NCI-H226 (cell line): ENCODE measurements around the gene DLX3.

Experiments
- DNase-seq: peaks from one replicate; pipeline ENCODE4 v3.0.0-alpha.2; 2015

DLX3 gene

DNA sequence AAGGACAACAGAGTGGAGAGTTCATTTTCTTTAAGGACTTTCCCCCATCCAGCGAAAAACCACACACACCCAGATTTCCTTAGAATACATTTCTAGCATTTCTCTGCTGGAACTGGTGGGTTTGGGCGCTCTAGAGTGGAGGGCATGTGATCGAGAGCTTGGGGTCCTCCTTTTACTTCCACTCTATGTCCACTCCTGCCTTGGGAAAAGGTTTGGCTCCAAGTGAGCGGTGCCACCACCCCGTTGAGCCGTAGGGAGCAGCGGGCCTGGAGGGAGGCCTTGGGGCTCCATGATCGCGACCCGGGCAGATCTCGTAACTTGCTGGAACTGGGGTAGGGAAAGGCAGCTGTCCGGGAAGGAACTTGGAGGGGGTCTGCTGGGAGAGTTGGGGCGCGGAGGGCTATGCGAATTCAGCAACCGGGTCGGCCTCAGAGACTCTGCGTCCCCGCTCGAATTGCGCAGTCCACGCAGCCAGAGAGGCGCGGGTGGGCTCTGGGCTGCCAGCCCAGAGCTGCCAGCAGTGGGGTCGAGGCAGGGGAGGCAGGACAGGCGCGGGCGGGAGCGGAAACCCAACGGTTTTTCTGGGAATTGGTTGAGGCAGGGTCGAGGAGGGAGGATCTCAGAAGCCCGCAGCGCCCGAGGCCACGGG, 23.7 kb downstream of the DLX3 start:
- no peak for DNase-seq

DNA sequence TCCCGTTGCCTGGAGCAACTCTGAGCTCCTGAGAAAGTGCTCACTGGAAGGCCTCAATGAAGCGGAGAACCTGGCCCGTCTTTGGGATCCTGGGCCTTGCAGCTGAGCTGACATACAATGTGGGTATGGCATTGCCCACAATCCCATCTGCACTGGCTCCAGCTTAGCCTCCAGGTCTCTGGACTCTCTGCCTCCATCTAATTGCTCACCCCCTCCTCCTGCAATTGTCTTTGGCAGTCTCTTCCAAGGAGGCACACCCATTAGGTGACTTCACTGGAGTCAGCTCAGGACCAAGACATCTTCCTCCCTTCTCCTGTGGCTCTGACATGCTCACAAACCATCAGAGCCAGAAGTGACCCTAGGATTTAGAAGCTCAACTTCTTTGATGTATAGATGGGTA, 24.5 kb downstream of the DLX3 start:
- DNase-seq, result no peak

GRCh38 chr17:49969795-49970389, 25.1 kb downstream of the DLX3 start:
- DNase-seq, result no peak

- DNase-seq, result peak; percentile 72
Measured at GRCh38 chr17:49969134-49969759, 25.8 kb downstream of the DLX3 start, which contains the start of gene DLX4. TSS of gene DLX4 (plus strand) at chr17:49969190. CDS start at chr17:49969469, 279 bp downstream.

DNA sequence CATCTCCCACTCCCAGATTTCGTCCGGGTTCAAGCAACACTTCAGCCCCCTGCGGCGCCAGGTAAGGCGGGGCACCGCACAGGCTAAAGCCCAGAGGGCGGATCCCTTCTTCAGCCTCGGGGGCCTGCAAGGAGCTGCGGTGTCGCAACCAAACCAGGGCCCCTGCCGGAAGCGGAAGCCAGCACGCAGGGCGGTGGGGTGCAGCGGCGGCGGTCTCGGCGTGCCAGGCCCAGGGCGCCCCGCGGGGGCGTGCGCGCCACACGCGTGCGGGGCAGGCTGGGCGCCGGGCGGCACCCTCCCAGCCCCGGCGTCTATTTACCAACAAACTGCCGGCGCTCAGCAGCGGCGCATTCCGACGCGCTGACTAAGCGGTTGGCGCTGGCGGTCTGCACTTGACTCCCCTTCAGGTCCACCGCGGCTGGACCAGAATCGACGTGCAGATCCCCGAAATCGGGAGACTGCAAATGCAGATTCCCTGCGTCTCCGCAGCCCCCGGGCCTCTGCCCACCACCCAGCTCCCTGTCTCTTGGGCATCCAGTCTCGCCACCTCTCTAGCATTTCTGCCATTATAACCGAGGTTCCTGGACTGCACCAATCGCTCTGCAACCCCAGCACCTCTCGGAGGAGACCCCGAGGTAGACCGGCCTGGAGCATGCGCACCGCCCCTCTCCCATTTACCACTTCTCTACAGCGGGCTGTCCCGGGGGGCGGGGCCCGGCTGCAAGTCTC, 26.5 kb downstream of the DLX3 start:
- peak; percentile 95 for DNase-seq

GRCh38 chr17:49967621-49968404, 27.2 kb downstream of the DLX3 start:
- no peak for DNase-seq

DNA sequence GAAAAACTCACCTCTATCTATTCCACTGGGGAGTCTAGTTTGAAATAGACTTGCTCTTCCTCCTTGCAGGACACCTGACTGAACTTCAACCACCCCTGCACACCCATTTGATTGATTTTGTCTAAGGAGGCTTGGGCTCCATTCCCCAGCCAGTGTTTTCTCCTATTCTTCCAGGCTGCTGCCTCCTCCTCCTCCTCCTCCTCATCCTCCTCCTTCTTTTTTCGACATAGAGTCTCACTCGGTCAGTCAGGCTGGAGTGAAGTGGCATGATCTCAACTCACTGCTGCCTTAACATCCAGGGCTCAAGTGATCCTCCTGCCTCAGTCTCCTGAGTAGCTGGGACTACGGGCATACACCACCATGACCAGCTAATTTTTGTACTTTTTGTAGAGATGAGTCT, 27.8 kb downstream of the DLX3 start:
- DNase-seq, result no peak

- DNase-seq, result no peak
Measured at GRCh38 chr17:49966767-49967166, 28.3 kb downstream of the DLX3 start.

GRCh38 chr17:49965524-49965909, 29.5 kb downstream of the DLX3 start:
- no peak for DNase-seq

- DNase-seq, result no peak
Measured at GRCh38 chr17:49964769-49965523, 30.1 kb downstream of the DLX3 start.

DNA sequence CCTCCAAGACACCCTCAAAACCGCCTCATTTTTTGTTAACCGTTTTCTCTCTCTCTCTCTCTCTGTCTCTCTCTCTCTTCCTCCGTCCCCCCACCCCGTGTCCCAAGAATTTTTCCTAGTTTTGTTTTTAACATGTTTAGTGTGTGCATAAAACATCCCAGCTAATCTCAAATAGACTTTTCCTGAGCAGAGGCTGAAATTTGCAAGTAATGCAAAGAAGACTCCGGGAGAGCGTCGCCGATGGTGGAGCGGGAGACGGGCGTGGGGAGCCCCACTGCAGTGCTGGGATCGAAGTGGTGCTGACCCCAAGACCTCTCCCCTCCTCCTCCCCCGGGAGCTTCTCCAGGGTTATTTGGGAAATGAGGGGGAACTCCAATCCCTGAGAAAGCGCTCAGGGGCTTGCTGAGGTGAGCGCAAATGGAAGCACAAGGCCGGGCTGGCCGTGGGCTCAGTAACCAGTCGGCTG, 30.7 kb downstream of the DLX3 start:
- DNase-seq, result no peak

DNA sequence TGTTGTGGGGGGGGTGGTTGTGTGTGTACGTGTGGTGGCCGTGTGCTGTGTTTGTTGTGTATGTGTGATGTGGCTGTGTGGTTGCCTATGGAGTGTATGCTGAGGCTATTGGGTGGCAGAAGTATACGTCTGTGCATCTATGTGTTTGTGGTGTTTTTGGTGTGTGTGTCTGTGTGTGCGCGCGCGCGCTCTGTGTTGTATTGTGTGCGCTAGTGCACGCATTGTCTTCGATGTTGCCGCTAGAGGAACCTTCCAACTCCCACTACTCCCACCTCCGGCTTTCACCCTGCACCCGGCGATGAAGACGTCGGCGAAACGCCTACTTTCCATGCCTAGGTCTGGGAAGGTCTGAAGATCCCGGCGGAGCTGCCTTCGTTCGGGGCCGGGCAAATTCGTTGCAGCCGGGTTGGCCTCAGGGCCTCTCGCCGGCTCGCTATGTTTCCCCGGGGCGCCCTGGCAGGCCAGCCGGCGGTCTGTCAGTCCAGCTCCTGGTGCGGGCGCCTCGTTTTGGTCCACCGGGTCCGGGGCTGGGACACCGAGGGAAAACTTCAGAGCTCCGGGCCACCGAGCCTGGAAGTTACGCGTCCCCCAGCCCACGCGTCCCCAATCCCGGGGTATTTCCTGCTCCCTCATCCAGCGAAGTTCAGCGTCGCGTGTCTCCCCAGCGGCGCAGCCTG, 31.3 kb downstream of the DLX3 start:
- no peak for DNase-seq

- DNase-seq, result no peak
Measured at GRCh38 chr17:49963309-49963625, 31.8 kb downstream of the DLX3 start.

- no peak for DNase-seq
Measured at GRCh38 chr17:49962599-49963308, 32.3 kb downstream of the DLX3 start.

DNA sequence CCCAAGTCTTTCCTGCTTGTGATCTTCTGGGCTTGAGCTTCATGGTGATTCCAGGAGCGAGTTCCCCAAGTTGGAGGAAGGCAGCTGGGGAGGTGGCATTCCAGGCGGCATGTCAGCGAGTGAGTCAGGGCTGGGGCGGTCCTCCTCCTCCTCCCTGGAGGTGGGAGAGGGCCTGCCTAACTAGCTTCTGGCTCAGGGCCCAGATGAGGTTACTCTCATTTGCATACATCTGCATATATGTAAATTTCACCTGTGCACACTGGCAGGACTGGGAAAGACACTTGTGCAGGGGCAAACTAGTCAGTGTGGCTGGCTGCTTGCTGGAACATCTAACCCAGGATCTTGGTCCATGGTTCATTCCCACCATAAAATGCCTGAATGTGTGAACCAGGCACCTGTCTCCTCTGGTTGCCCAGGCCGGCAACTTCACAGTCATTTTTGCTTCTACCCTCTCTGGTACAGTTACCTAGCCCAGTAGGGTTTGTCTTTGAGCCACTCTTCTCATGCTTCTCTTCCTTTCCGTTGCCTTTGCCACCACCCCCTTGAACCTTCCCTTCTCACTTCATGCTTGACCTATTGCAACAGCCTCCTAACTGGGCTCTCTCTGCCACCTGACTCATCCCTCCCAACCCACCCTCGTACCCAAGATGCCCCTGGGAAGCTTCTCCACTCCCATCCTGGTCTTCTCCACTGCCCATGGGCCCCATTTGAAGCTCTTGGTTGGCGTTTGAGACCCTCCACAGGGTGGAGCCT, 35.7 kb downstream of the DLX3 start:
- peak; percentile 70 for DNase-seq

GRCh38 chr17:49958723-49959122, 36.3 kb downstream of the DLX3 start:
- DNase-seq, result no peak

- DNase-seq, result no peak
Measured at GRCh38 chr17:49957350-49957749, 37.7 kb downstream of the DLX3 start.

DNA sequence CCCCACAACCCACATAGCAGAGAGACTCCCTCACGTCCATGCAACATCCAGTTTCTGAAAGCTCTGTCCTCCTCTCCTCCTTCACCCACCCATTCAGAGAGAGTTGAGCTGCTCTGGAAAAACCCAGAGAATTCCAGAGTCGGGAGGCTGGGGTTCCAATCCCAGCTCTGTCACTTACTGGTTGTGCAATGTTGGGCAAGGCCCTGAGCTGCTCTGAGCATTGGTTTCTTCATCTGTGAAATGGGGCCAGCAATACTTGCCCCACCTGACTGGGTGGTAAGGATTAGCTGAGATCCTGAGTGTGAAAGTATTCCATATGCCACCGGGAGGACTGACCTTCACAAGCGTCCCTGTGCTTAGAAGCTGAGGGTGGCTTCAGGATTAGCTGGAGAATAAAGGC, 38.2 kb downstream of the DLX3 start:
- DNase-seq, result no peak

GRCh38 chr17:49955157-49955556, 39.9 kb downstream of the DLX3 start:
- DNase-seq, result no peak

GRCh38 chr17:49952912-49953497, 42.0 kb downstream of the DLX3 start:
- peak; percentile 31 for DNase-seq
